HG03103 (cell line): ENCODE data around the gene RALGPS1.
A peak's percentile ranks its signal among the peaks of the same experiment; 100 is the strongest.

ENCODE experiments used
- ATAC-seq: cut with Tn5 transposase; IDR thresholded peaks from one replicate; pipeline ENCODE4 v1.9.1; 2021; ENCODE audit warnings: low read depth; ENCODE audit not compliant: unreplicated experiment

The RALGPS1 gene

GRCh38 chr9:127209948-127210640 is 295.5 kb downstream of the RALGPS1 start:
- no peak for ATAC-seq

GRCh38 chr9:127210851-127211730 is 296.5 kb downstream of the RALGPS1 start:
- no peak for ATAC-seq

GRCh38 chr9:127211983-127212382 is 297.4 kb downstream of the RALGPS1 start:
- no peak for ATAC-seq

DNA sequence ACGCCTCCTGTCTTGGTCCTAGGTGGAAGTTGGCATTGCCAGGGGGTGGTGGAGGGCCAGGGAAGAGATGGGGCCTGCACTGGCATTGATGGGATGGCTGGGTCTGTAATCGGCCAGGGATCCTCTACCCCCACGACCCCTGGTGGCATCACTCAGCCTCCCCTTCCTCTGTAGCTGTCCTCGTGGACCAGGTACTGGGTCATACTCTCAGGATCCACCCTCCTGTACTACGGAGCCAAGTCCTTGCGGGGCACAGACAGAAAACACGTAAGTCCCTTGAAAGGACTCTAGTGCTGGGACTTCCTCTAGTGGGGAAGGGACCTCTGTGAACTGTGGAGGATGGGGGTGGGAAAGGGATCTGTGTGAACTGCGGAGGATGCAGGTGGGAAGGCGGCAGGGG is 297.9 kb downstream of the RALGPS1 start:
- ATAC-seq = no peak

DNA sequence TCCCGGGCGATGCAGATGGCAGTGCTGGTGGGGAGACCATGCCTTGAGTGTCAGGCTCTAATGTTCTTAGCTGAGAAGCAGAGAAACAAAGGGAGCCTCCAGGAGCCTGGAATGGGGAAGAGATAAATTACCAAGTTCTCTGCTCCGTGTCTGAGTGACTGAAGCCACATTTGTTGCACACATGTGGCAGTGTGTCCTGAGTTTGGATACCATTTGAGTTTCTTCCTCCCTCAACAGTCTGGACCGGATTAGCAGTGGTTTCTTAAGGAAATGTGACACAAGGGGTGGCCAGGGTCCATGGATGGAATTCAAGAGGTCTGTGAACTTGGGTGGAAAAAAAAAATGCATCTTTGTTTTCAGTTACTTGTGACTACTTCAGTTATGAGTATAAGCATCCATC is 299.3 kb downstream of the RALGPS1 start:
- ATAC-seq = no peak

GRCh38 chr9:127214421-127215267 is 300.1 kb downstream of the RALGPS1 start:
- ATAC-seq = no peak

- no peak for ATAC-seq
Observed at GRCh38 chr9:127215268-127216209, 301.0 kb downstream of the RALGPS1 start.

DNA sequence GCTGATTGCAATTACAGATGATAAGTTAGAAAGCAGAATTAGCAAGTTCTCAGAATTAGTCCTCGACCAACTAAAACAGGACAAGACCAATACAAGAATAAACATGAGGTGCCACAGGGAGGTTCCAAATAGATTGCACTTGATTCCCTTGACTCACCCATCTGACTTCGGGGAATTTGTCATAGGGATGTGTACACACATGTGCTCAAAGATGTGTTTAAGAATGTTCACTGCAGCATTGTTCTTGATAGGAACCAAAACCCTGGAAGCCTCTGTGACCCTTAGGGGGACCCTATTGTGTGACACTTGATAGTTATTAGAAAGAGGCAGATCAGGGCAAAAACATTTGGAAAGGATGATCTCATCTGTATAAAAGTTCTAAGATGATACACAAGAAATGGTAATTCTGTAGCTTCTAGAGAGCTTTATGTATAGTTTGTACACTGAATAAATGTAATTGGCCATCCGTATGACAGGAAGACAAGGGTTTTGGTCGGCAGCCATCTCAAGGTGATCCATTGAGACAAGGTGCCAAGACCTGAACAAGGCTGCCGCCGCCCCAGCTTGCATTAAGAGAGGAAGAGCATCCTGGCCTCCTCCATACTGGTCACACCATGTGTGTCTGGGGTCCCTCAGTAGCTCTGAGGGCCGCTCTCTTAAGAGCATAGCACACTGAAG is 301.8 kb downstream of the RALGPS1 start:
- ATAC-seq = no peak

GRCh38 chr9:127216888-127217217 is 302.3 kb downstream of the RALGPS1 start:
- no peak for ATAC-seq

- no peak for ATAC-seq
Observed at GRCh38 chr9:127218818-127219217, 304.2 kb downstream of the RALGPS1 start.

DNA sequence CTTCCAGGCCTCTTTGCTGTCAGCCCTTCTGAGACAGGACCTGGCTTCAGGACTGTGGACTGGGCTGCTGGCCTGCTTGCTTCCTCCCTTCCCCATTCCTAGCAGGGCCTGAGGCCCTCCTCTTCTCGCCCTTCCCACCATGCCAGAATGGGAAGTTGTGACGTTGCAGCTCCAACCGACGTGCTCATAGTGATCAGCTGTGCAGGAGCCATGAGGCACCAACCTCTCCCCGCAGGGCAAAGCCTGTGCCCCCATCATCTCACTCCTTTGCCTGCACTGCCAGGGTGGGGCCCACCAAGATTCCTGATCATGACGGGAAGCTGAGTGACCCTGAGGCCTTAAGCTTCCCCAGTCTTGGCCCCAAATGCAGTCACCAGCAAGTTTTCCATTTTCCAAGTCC is 304.9 kb downstream of the RALGPS1 start:
- no peak for ATAC-seq

- ATAC-seq = no peak
Observed at GRCh38 chr9:127221695-127222094, 307.1 kb downstream of the RALGPS1 start.

DNA sequence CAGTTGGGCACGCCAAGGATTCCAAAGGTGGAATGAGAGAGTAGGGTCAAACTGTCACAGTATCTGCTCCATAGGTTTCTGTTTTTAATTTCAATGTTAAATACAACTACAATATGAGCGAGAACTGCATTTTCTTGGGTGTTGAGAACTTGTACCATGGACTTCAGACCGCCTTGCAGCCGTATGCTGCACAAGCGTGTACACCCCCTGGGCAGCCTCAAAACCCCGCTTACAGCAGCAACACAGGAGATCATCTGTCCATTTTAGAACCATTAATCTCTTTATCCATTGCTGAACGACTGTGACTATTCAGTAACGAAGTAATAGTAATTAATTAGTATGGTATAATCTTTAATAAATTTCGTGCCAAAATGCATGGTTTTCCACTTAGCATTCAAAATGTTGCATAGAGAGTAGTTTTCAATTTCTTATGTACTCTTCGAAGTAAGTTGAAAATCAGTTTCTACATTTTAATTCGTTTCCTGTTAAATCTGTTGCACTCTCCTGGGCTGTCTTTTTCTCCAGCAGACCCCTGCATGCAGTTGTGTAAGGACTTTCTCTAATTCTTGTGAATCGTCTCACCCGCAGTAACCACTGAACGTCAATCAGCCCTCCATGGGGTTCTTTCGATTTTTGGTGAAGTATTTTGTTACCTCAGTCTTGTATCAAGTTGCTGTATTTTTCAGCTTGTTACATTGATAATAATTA is 308.0 kb downstream of the RALGPS1 start:
- ATAC-seq = no peak

- ATAC-seq = no peak
Observed at GRCh38 chr9:127223266-127223665, 308.7 kb downstream of the RALGPS1 start.

- ATAC-seq = no peak
Observed at GRCh38 chr9:127223810-127224177, 309.2 kb downstream of the RALGPS1 start.

DNA sequence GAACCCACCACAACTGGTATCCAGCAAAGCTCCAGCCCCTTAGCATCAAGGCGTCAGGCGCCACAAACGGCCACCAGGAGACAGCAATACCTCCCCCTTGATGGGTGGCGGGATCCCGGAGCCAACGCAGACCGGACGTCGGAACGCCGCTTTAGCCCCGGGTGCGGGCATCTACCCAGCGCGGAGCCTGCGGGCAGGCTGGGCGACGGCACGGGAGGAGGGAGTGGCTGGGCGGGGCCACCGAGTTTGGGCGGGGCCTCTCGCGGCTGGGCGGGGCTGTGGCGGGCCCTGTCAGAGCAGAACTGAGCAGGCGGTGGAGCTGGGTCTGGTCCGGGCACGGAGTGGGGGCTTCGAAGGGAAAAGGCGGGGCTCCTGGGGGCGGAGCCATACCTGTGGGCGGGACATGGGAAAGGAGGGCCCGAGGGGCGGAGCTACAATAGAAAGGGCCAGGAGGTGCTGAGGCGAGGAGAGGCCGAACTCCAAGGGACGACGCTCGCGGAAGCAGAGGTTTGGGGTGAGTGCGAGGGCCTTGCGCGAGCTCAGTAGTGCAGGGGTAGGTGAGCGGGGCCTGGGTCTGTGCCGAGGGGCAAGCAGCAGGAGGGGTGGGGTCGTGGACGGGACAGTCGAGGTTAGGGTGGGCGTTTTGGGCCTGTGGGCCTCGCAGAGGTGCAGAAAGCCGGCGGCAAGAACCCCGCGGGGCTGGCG is 309.7 kb downstream of the RALGPS1 start:
- ATAC-seq = peak; percentile 55

GRCh38 chr9:127224883-127225739 is 310.5 kb downstream of the RALGPS1 start:
- peak; percentile 40 for ATAC-seq
